Measurements from ENCODE around the gene RACGAP1. TPM values are rescaled to one million over a fixed set of nuclear protein-coding genes. Genes with fewer than 3 reads are reported as not detected.
A peak's percentile ranks its signal among the peaks of the same experiment; 100 is the strongest.

RACGAP1 gene
- total RNA-seq, 1 experiment from 2014 or later, result 78.6 TPM

- Histone ChIP-seq H3K9me3 (ENCODE audit: low read length) (no peaks in the 10 kb centered on the region), H3K27ac (ENCODE audit: low read length) (peak overlapping the region; percentile 99), H3K27me3 (ENCODE audit: low read length) (no peaks in the 10 kb centered on the region), H3K9ac (ENCODE audit: low read length) (peak overlapping the region; percentile 74), H4K20me1 (ENCODE audit: insufficient read depth, low read depth, low read length) (no peaks in the 10 kb centered on the region), H3K36me3 (ENCODE audit: insufficient read depth, low read length) (no peaks in the 10 kb centered on the region; the same call in 1 of the 2 replicates), H3K4me2 (ENCODE audit: low read depth, low read length, poor library complexity, severe bottlenecking) (peak overlapping the region; percentile 62), H3K79me2 (ENCODE audit: low read length) (peaks cover 8% of the 10 kb centered on the region), H3K4me1 (ENCODE audit: low read length) (peaks cover 96% of the 10 kb centered on the region), H3K4me3 (ENCODE audit: low read length) (peak overlapping the region; percentile 47), H2AFZ (ENCODE audit: low read length) (no peak overlapping the region), H3K9me2 (replicated peaks; ENCODE audit: insufficient read depth, low read length) (no peaks in the 10 kb centered on the region)
- peak; percentile 60 for DNase-seq
Observed at GRCh38 chr12:49960474-49961110, 64.7 kb downstream of the RACGAP1 start.

DNA sequence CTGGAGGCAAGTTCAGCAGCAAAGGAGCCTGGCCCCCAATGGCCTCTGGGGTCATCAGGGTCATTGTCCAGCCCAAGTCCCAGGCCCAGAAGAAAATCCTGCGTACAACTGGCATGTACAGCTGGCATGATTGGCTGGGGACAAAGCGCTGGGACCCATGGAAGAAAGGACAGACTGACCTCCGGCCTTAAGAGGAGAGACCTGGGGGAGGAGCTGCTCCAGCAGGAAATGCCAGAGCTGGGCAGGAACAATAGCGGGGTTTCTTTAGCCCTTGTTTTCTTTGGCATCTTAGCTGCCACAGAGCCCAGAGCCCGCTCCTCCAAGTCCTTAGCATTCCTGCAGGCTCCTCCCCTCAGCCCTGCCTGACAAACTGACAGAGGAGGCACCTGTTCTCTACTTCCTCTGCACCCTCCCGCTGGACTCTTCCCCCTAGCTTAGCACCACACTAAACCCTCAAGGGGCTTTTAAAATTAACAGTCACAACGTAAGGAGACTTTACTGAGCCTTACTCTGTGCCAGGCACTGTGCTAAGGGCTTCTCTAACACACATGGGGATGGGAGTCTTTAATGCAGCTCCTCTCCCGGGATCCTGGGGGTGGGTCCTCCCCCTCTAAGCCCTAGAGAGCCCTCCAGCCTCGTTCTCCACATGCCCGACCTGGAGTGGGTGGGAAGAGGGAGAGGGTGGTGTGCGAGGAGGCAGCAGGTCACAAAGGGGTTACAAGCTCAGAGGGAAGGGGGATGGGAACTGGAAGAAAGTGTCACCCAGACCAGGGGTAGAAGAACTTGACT, 65.4 kb downstream of the RACGAP1 start:
- H3K27ac ChIP-seq (ENCODE audit: low read length), result peak overlapping the region; percentile 99
- H3K79me2 ChIP-seq (ENCODE audit: low read length), result peaks cover 7% of the 10 kb centered on the region
- H3K36me3 ChIP-seq (ENCODE audit: insufficient read depth, low read length), result no peaks in the 10 kb centered on the region; the same call in 1 of the 2 replicates
- peak overlapping the region; percentile 47 for H3K4me3 ChIP-seq (ENCODE audit: low read length)
- no peaks in the 10 kb centered on the region for H3K9me3 ChIP-seq (ENCODE audit: low read length)
- no peaks in the 10 kb centered on the region for H3K9me2 ChIP-seq (replicated peaks; ENCODE audit: insufficient read depth, low read length)
- H3K9ac ChIP-seq (ENCODE audit: low read length), result peak overlapping the region; percentile 74
- H3K4me2 ChIP-seq (ENCODE audit: low read depth, low read length, poor library complexity, severe bottlenecking), result peak overlapping the region; percentile 62
- no peak overlapping the region for H2AFZ ChIP-seq (ENCODE audit: low read length)
- no peaks in the 10 kb centered on the region for H3K27me3 ChIP-seq (ENCODE audit: low read length)
- peaks cover 96% of the 10 kb centered on the region for H3K4me1 ChIP-seq (ENCODE audit: low read length)
- DNase-seq, result peak; percentile 89
- H4K20me1 ChIP-seq (ENCODE audit: insufficient read depth, low read depth, low read length), result no peaks in the 10 kb centered on the region

GRCh38 chr12:49957570-49957967, 67.7 kb downstream of the RACGAP1 start:
- Histone ChIP-seq H3K9me2 (replicated peaks; ENCODE audit: insufficient read depth, low read length) (no peaks in the 10 kb centered on the region), H4K20me1 (ENCODE audit: insufficient read depth, low read depth, low read length) (no peaks in the 10 kb centered on the region), H3K4me2 (ENCODE audit: low read depth, low read length, poor library complexity, severe bottlenecking) (peak overlapping the region; percentile 65), H3K9ac (ENCODE audit: low read length) (peak overlapping the region; percentile 70), H3K79me2 (ENCODE audit: low read length) (peaks cover 5% of the 10 kb centered on the region), H3K4me1 (ENCODE audit: low read length) (peaks cover 96% of the 10 kb centered on the region), H3K4me3 (ENCODE audit: low read length) (peak overlapping the region; percentile 36; the same call in 1 of the 2 replicates), H2AFZ (ENCODE audit: low read length) (no peak overlapping the region), H3K27me3 (ENCODE audit: low read length) (no peaks in the 10 kb centered on the region), H3K27ac (ENCODE audit: low read length) (peak overlapping the region; percentile 99), H3K9me3 (ENCODE audit: low read length) (no peaks in the 10 kb centered on the region), H3K36me3 (ENCODE audit: insufficient read depth, low read length) (no peaks in the 10 kb centered on the region; the same call in 1 of the 2 replicates)
- DNase-seq, result peak; percentile 50

DNA sequence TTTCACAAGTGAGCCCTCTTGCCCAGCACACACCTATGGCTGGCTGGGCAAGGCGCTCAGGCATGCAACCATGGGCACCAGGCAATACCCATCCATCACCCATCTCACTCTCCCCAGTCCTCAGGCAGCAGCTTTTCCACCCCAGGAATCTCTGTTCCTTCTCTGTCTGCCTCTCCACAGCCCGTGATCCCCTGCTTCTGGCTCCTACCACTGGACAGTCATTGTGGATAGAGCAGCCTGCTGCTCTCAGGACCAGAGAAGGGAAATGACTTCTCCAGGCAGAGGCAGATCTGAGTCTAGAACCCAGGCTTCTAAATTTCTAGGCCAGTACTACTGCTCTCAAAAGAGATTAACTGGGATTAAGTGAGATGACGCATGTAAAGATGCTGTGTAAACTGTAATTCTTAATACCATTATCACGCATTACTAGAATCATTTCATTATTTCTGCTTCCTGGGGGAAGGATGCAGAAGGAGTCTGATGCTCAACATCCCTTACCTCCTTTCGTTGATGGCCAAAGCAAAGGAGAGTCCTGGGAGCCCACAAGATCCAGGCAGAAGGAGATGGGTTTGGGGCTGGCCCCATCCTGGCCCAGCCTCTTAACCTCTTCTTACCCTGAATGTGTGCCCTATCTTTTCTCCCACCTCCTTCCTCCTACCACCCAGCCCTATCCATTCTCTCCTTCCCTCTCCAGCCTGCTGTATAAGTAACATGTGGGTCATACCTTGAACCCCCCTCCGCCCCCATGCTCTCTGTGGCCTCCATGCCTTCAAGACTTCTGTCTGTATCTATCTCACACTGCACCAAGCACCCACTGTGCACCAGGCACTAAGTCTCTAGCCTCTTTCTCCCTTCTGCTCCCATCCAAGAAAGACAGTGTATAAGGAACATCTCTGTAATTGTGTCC, 68.4 kb downstream of the RACGAP1 start:
- peaks cover 96% of the 10 kb centered on the region for H3K4me1 ChIP-seq (ENCODE audit: low read length)
- no peaks in the 10 kb centered on the region for H4K20me1 ChIP-seq (ENCODE audit: insufficient read depth, low read depth, low read length)
- peak overlapping the region; percentile 36; the same call in 1 of the 2 replicates for H3K4me3 ChIP-seq (ENCODE audit: low read length)
- H3K4me2 ChIP-seq (ENCODE audit: low read depth, low read length, poor library complexity, severe bottlenecking), result peak overlapping the region; percentile 65
- H2AFZ ChIP-seq (ENCODE audit: low read length), result no peak overlapping the region
- H3K9me2 ChIP-seq (replicated peaks; ENCODE audit: insufficient read depth, low read length), result no peaks in the 10 kb centered on the region
- no peaks in the 10 kb centered on the region for H3K9me3 ChIP-seq (ENCODE audit: low read length)
- DNase-seq, result peak; percentile 81
- peaks cover under 1% of the 10 kb centered on the region for H3K79me2 ChIP-seq (ENCODE audit: low read length)
- peak overlapping the region; percentile 70 for H3K9ac ChIP-seq (ENCODE audit: low read length)
- peak overlapping the region; percentile 99 for H3K27ac ChIP-seq (ENCODE audit: low read length)
- H3K36me3 ChIP-seq (ENCODE audit: insufficient read depth, low read length), result no peaks in the 10 kb centered on the region; the same call in 1 of the 2 replicates
- no peaks in the 10 kb centered on the region for H3K27me3 ChIP-seq (ENCODE audit: low read length)

- Histone ChIP-seq H3K27ac (ENCODE audit: low read length) (peak overlapping the region; percentile 99), H3K9me2 (replicated peaks; ENCODE audit: insufficient read depth, low read length) (no peaks in the 10 kb centered on the region), H4K20me1 (ENCODE audit: insufficient read depth, low read depth, low read length) (no peaks in the 10 kb centered on the region), H3K79me2 (ENCODE audit: low read length) (no peaks in the 10 kb centered on the region), H3K9ac (ENCODE audit: low read length) (peak overlapping the region; percentile 70), H3K36me3 (ENCODE audit: insufficient read depth, low read length) (no peaks in the 10 kb centered on the region; the same call in 1 of the 2 replicates), H3K9me3 (ENCODE audit: low read length) (no peaks in the 10 kb centered on the region), H2AFZ (ENCODE audit: low read length) (no peak overlapping the region), H3K4me3 (ENCODE audit: low read length) (peak overlapping the region; percentile 36; the same call in 1 of the 2 replicates), H3K27me3 (ENCODE audit: low read length) (no peaks in the 10 kb centered on the region), H3K4me1 (ENCODE audit: low read length) (peaks cover 100% of the 10 kb centered on the region), H3K4me2 (ENCODE audit: low read depth, low read length, poor library complexity, severe bottlenecking) (peak overlapping the region; percentile 65)
- DNase-seq, result peak; percentile 75
Observed at GRCh38 chr12:49955899-49956662, 69.2 kb downstream of the RACGAP1 start.

- no peaks in the 10 kb centered on the region for H4K20me1 ChIP-seq (ENCODE audit: insufficient read depth, low read depth, low read length)
- H3K4me1 ChIP-seq (ENCODE audit: low read length), result peaks cover 100% of the 10 kb centered on the region
- H3K4me3 ChIP-seq (ENCODE audit: low read length), result no peak overlapping the region
- H3K9ac ChIP-seq (ENCODE audit: low read length), result peak overlapping the region; percentile 70
- no peaks in the 10 kb centered on the region for H3K9me3 ChIP-seq (ENCODE audit: low read length)
- no peaks in the 10 kb centered on the region for H3K9me2 ChIP-seq (replicated peaks; ENCODE audit: insufficient read depth, low read length)
- H3K79me2 ChIP-seq (ENCODE audit: low read length), result no peaks in the 10 kb centered on the region
- H3K4me2 ChIP-seq (ENCODE audit: low read depth, low read length, poor library complexity, severe bottlenecking), result peak overlapping the region; percentile 65
- H3K27me3 ChIP-seq (ENCODE audit: low read length), result no peaks in the 10 kb centered on the region
- H3K27ac ChIP-seq (ENCODE audit: low read length), result peak overlapping the region; percentile 99
- H3K36me3 ChIP-seq (ENCODE audit: insufficient read depth, low read length), result no peaks in the 10 kb centered on the region; the same call in 1 of the 2 replicates
- peak; percentile 57 for DNase-seq
- no peak overlapping the region for H2AFZ ChIP-seq (ENCODE audit: low read length)
Observed at GRCh38 chr12:49954863-49955830, 70.1 kb downstream of the RACGAP1 start.

Measured in Karpas-422 (cell line).